ENCODE measurements around the gene PRKCQ.
A peak's percentile ranks its signal among the peaks of the same experiment; 100 is the strongest.

PRKCQ gene

DNA sequence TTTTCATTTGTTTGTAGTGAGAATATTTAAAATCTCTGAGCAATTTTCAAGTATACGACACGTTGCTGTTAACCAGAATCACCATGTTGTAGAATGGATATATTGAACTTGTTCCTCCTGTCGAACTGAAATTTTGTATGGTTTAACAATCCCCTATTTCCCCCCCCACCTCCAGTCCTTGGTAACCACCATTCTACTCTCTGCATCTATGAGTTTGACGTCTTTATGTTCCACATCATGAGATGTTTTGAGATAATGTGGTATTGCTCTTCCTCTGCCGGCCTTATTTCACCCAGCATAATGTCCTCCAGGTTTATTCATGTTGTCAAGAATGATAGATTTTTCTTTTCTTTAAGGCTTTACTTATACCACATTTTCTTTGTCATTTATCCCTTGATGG, 17.4 kb upstream of the PRKCQ start:
- Histone ChIP-seq H3K27me3 (ENCODE audit: insufficient read depth, low read length) (no peaks in the 10 kb centered on the region), H3K79me2 (ENCODE audit: control insufficient read depth, insufficient read depth, low read length, poor library complexity) (no peaks in the 10 kb centered on the region), H3K4me1 (ENCODE audit: control insufficient read depth in 1 of 2, insufficient read depth in 2 of 2, low read length in 2 of 2) (peaks cover 2 to 8% of the 10 kb centered on the region in 2 experiments), H3K14ac (ENCODE audit: low read length) (no peak overlapping the region), H3K23ac (ENCODE audit: low read length) (no peak overlapping the region), H2BK12ac (ENCODE audit: low read length) (no peak overlapping the region), H2AFZ (ENCODE audit: insufficient read depth, low read length, poor library complexity) (no peak overlapping the region), H2AK5ac (ENCODE audit: low read length) (no peak overlapping the region), H4K91ac (ENCODE audit: low read depth, low read length) (no peak overlapping the region), H3K9ac (ENCODE audit: low read length) (no peak overlapping the region), H3K27ac (ENCODE audit: low read depth, low read length) (no peak overlapping the region), H3K4me3 (ENCODE audit: low read depth, low read length) (no peak overlapping the region), H4K12ac (ENCODE audit: low read depth, low read length) (no peak overlapping the region), H4K8ac (ENCODE audit: low read depth, low read length) (no peak overlapping the region), H2BK120ac (ENCODE audit: insufficient read depth, low read length, poor library complexity) (no peak overlapping the region), H3K4ac (ENCODE audit: low read depth, low read length) (no peak overlapping the region), H3K18ac (ENCODE audit: low read length) (no peak overlapping the region), H2BK5ac (ENCODE audit: low read depth, low read length, poor library complexity) (no peak overlapping the region), H3K36me3 (ENCODE audit: control insufficient read depth in 1 of 2, insufficient read depth in 2 of 2, low read length in 2 of 2) (no peaks in the 10 kb centered on the region), H3K4me2 (ENCODE audit: low read length) (no peak overlapping the region), H3K79me1 (ENCODE audit: low read length) (no peaks in the 10 kb centered on the region), H3K9me3 (ENCODE audit: insufficient read depth, low read depth, low read length) (peaks cover 2% of the 10 kb centered on the region)
- DNase-seq = no peak
- no CpG with 5 or more reads among the region's 5 CpGs for WGBS (ENCODE audit: extremely low coverage, insufficient coverage, insufficient read length)

DNA sequence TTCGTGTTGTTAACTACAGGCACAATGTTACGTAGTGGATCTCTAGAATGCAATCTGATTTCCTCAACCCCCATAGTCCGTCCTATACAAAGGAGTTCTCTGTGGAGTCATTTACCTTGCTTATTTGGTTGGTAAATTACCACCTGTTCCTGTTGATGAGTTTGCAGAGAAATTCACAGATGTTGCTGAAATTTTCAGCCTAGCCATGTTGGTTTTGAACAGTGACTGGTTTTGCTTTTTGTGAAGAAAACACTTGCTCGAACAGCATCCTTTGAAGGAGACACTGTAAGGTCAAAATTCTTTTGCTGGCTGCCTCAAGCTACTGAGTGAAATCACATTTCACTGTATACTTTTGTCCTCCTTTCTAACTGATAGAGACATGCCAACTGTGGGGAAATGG, 15.4 kb upstream of the PRKCQ start:
- H2BK5ac ChIP-seq (ENCODE audit: low read depth, low read length, poor library complexity) = no peak overlapping the region
- H3K79me1 ChIP-seq (ENCODE audit: low read length) = no peaks in the 10 kb centered on the region
- no peak overlapping the region for H4K12ac ChIP-seq (ENCODE audit: low read depth, low read length)
- no peak overlapping the region for H3K4me2 ChIP-seq (ENCODE audit: low read length)
- H2AK5ac ChIP-seq (ENCODE audit: low read length) = no peak overlapping the region
- H4K8ac ChIP-seq (ENCODE audit: low read depth, low read length) = no peak overlapping the region
- no CpG with 5 or more reads among the region's 4 CpGs for WGBS (ENCODE audit: extremely low coverage, insufficient coverage, insufficient read length)
- H3K4me3 ChIP-seq (ENCODE audit: low read depth, low read length) = no peak overlapping the region
- no peak overlapping the region for H3K18ac ChIP-seq (ENCODE audit: low read length)
- H3K23ac ChIP-seq (ENCODE audit: low read length) = no peak overlapping the region
- H2AFZ ChIP-seq (ENCODE audit: insufficient read depth, low read length, poor library complexity) = no peak overlapping the region
- H3K9ac ChIP-seq (ENCODE audit: low read length) = no peak overlapping the region
- peaks cover 2 to 6% of the 10 kb centered on the region in 2 experiments for H3K4me1 ChIP-seq (ENCODE audit: control insufficient read depth in 1 of 2, insufficient read depth in 2 of 2, low read length in 2 of 2)
- no peaks in the 10 kb centered on the region for H3K27me3 ChIP-seq (ENCODE audit: insufficient read depth, low read length)
- no peaks in the 10 kb centered on the region for H3K9me3 ChIP-seq (ENCODE audit: insufficient read depth, low read depth, low read length)
- H3K27ac ChIP-seq (ENCODE audit: low read depth, low read length) = no peak overlapping the region
- H3K36me3 ChIP-seq (ENCODE audit: control insufficient read depth in 1 of 2, insufficient read depth in 2 of 2, low read length in 2 of 2) = no peaks in the 10 kb centered on the region
- H2BK12ac ChIP-seq (ENCODE audit: low read length) = no peak overlapping the region
- H3K14ac ChIP-seq (ENCODE audit: low read length) = no peak overlapping the region
- no peak overlapping the region for H2BK120ac ChIP-seq (ENCODE audit: insufficient read depth, low read length, poor library complexity)
- no peak overlapping the region for H3K4ac ChIP-seq (ENCODE audit: low read depth, low read length)
- H3K79me2 ChIP-seq (ENCODE audit: control insufficient read depth, insufficient read depth, low read length, poor library complexity) = no peaks in the 10 kb centered on the region
- no peak for DNase-seq
- no peak overlapping the region for H4K91ac ChIP-seq (ENCODE audit: low read depth, low read length)

DNA sequence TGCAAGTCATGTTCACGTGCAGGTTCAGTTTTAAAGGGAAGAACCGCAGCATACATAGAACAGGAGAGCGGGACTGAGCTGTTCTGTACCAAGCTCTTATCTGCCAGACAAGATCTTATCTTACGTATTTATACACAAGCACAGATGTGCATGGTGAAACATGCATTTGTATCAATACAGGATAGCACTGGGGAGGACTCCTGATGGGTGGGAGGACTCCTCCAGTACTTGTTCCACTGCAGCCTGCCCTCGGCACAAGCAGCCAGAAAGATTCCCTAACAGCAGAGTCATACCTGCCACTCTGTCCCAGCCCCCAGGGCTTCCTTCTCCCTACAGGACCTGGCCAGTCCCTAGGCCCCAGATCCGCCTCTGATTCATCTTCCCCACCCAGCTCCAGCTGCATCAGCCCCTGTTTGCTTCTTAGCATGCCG, 13.2 kb upstream of the PRKCQ start:
- Histone ChIP-seq H3K36me3 (ENCODE audit: control insufficient read depth in 1 of 2, insufficient read depth in 2 of 2, low read length in 2 of 2) (no peaks in the 10 kb centered on the region), H3K18ac (ENCODE audit: low read length) (no peak overlapping the region), H3K79me2 (ENCODE audit: control insufficient read depth, insufficient read depth, low read length, poor library complexity) (no peaks in the 10 kb centered on the region), H4K8ac (ENCODE audit: low read depth, low read length) (no peak overlapping the region), H2BK12ac (ENCODE audit: low read length) (no peak overlapping the region), H3K23ac (ENCODE audit: low read length) (no peak overlapping the region), H2BK5ac (ENCODE audit: low read depth, low read length, poor library complexity) (no peak overlapping the region), H3K14ac (ENCODE audit: low read length) (no peak overlapping the region), H3K9me3 (ENCODE audit: insufficient read depth, low read depth, low read length) (no peaks in the 10 kb centered on the region), H4K91ac (ENCODE audit: low read depth, low read length) (no peak overlapping the region), H4K12ac (ENCODE audit: low read depth, low read length) (no peak overlapping the region), H3K4me1 (ENCODE audit: control insufficient read depth in 1 of 2, insufficient read depth in 2 of 2, low read length in 2 of 2) (peaks cover 2 to 6% of the 10 kb centered on the region in 2 experiments), H3K4me2 (ENCODE audit: low read length) (no peak overlapping the region), H2AFZ (ENCODE audit: insufficient read depth, low read length, poor library complexity) (no peak overlapping the region), H3K27ac (ENCODE audit: low read depth, low read length) (no peak overlapping the region), H2AK5ac (ENCODE audit: low read length) (no peak overlapping the region), H2BK120ac (ENCODE audit: insufficient read depth, low read length, poor library complexity) (no peak overlapping the region), H3K4ac (ENCODE audit: low read depth, low read length) (no peak overlapping the region), H3K79me1 (ENCODE audit: low read length) (no peaks in the 10 kb centered on the region), H3K27me3 (ENCODE audit: insufficient read depth, low read length) (no peaks in the 10 kb centered on the region), H3K4me3 (ENCODE audit: low read depth, low read length) (no peak overlapping the region), H3K9ac (ENCODE audit: low read length) (no peak overlapping the region)
- peak; percentile 37 to 41 for DNase-seq
- no CpG with 5 or more reads among the region's 7 CpGs for WGBS (ENCODE audit: extremely low coverage, insufficient coverage, insufficient read length)

DNA sequence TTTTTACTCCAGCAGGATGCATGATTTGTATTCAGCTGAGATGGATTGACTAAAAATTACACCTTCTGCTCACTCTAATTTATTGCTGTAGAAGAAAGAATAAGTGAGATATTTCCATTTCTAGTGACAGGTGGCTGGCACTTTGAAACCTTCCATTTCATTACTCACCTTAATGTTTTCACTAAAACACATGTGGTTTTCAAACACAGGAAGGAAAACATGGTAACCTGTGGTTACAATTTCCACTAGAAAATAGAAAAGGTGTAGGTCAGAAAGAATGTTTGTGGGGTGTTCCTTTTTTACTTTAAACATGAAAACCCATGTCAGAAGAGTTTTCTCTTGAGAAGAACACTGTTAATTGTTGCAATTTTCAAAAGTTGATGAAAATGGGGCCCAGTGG, 12.0 kb upstream of the PRKCQ start:
- Histone ChIP-seq H3K4ac (ENCODE audit: low read depth, low read length) (no peak overlapping the region), H3K14ac (ENCODE audit: low read length) (no peak overlapping the region), H3K4me1 (ENCODE audit: control insufficient read depth in 1 of 2, insufficient read depth in 2 of 2, low read length in 2 of 2) (peaks cover 2 to 6% of the 10 kb centered on the region in 2 experiments), H2BK120ac (ENCODE audit: insufficient read depth, low read length, poor library complexity) (no peak overlapping the region), H3K27ac (ENCODE audit: low read depth, low read length) (no peak overlapping the region), H4K91ac (ENCODE audit: low read depth, low read length) (no peak overlapping the region), H2BK5ac (ENCODE audit: low read depth, low read length, poor library complexity) (no peak overlapping the region), H3K79me2 (ENCODE audit: control insufficient read depth, insufficient read depth, low read length, poor library complexity) (no peaks in the 10 kb centered on the region), H3K79me1 (ENCODE audit: low read length) (no peaks in the 10 kb centered on the region), H4K8ac (ENCODE audit: low read depth, low read length) (no peak overlapping the region), H3K9ac (ENCODE audit: low read length) (no peak overlapping the region), H3K36me3 (ENCODE audit: control insufficient read depth in 1 of 2, insufficient read depth in 2 of 2, low read length in 2 of 2) (no peaks in the 10 kb centered on the region), H3K23ac (ENCODE audit: low read length) (no peak overlapping the region), H3K4me3 (ENCODE audit: low read depth, low read length) (no peak overlapping the region), H3K18ac (ENCODE audit: low read length) (no peak overlapping the region), H2BK12ac (ENCODE audit: low read length) (no peak overlapping the region), H2AFZ (ENCODE audit: insufficient read depth, low read length, poor library complexity) (no peak overlapping the region), H3K4me2 (ENCODE audit: low read length) (no peak overlapping the region), H4K12ac (ENCODE audit: low read depth, low read length) (no peak overlapping the region), H3K27me3 (ENCODE audit: insufficient read depth, low read length) (no peaks in the 10 kb centered on the region), H3K9me3 (ENCODE audit: insufficient read depth, low read depth, low read length) (no peaks in the 10 kb centered on the region), H2AK5ac (ENCODE audit: low read length) (no peak overlapping the region)
- no peak for DNase-seq
